GM20431 (cell line): ENCODE measurements around the gene PCLO.

ENCODE experiments used
- in situ Hi-C: fragments of 300-500 bp; cut with MseI, MboI; formaldehyde crosslinking; loops from one replicate; pipeline ENCODE4 v1.15.0; 2020; ENCODE audit warnings: low sequenced_read_pairs; ENCODE audit not compliant: unreplicated experiment

PCLO gene

GRCh38 chr7:83162402-83163256, at the start of gene PCLO:
TSS of gene PCLO (minus strand) at chr7:83162884. CDS start at chr7:83162592, 292 bp downstream.
- in situ Hi-C loops = no loop called here

- in situ Hi-C loops = no loop called here
Observed at GRCh38 chr7:83211685-83212084, 49.0 kb upstream of the PCLO start.

- in situ Hi-C loops = no loop called here
Observed at GRCh38 chr7:83210479-83210878, 47.8 kb upstream of the PCLO start.

DNA sequence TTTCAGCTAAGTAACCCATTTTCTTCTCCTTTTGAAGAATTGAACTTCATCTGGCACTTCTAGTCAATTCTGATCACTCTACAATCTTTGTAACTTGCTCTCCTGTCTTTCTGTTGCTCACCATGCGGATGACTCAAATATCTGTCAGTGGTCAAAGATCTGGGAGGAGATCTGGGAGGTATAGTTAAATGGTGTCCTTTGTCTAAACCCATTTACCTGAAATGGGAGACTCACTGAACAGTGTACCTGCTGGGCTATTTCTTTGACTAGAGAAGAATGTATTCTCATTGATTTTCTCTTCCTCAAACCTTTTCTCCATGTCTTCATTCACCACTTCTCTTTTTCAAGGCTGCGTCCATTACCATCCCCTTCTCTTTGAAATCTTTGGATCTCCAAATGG, 42.0 kb upstream of the PCLO start:
- in situ Hi-C loops = no loop called here

GRCh38 chr7:83201355-83201754, 38.7 kb upstream of the PCLO start:
- in situ Hi-C loops = no loop called here

GRCh38 chr7:83190659-83191389, 28.1 kb upstream of the PCLO start:
- in situ Hi-C loops = no loop called here

GRCh38 chr7:83178796-83179195, 16.1 kb upstream of the PCLO start:
- in situ Hi-C loops = no loop called here

- in situ Hi-C loops = no loop called here
Observed at GRCh38 chr7:83178066-83178465, 15.4 kb upstream of the PCLO start.

DNA sequence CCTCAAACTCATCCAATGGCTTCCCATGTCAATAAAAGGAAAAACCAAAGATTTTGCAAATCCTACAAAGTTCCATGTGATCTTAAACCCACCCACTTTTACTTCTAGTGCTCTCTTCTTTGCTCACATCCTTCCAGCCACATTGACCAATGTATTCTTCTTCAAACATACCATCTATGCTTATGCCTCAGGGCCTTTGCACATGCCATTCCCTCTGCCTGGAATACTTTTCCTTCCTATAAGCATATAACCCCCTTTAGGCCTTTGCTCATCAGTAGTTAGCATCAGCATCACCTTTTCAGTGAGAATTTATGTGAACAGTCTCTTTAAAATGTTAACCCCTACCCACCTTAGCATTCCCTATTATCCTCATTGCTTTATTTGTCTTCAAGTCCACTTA, 11.0 kb upstream of the PCLO start:
- in situ Hi-C loops = no loop called here

DNA sequence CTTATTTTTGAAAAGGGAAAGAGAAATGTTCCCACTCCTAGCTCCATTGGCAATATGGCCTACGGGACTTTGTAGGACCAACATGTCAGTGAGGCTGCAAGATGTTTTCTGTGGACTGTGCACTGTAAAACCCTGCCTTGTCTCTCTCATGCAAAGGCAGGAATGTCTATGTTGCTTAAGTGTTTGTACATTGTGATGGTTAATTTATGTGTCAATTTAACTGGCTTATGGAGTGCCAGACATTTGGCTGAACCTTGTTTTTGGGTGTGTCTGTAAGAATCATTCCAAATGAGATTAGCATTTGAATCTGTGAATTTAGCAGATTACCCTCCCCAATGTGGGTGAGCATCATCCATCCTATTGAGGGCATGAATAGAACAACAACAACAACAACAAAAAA, 4.1 kb upstream of the PCLO start:
- in situ Hi-C loops = no loop called here

DNA sequence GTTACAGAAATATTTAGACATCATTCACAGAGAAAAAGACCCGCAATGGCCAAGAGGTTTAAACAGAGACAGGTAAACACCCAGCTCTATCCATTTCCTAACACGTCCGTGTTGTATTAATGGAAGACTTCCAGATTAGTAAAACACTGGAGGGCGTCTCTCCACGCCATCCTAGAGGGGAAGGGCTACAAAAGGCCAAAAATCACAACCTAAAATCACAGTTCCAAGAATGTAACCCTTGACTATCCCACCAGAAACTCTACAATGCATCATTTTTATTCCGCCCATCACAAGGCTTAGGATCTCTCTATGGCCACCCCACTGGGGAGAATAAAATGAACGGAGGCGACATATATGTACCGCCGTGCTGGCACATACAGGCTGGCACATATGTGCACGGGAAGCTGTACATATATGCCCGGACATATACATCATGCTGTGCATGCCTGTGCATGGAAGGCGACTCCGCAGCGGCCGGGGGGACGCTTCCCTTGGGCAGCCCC, 734 bp downstream of the PCLO start:
- in situ Hi-C loops = no loop called here

- in situ Hi-C loops = no loop called here
Observed at GRCh38 chr7:83161186-83161585, 1.5 kb downstream of the PCLO start.

DNA sequence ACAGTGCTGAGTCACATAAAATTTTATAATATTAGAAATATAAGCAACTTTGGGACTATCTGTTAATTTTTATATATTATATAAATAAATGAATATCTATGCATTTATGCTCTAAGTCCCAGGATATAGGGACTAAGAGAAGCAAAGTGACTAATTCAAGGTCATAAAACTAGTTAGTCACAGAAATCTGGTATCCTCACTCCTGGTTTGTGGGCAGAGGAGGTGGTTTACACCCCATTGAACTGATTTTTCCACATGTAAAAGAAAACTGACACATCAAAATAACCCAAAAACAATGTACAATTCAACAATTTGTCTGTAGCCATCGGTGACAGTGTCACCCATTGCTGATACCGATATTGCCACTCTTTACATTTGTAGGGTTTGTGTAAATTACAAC, 3.0 kb downstream of the PCLO start:
- in situ Hi-C loops = no loop called here

DNA sequence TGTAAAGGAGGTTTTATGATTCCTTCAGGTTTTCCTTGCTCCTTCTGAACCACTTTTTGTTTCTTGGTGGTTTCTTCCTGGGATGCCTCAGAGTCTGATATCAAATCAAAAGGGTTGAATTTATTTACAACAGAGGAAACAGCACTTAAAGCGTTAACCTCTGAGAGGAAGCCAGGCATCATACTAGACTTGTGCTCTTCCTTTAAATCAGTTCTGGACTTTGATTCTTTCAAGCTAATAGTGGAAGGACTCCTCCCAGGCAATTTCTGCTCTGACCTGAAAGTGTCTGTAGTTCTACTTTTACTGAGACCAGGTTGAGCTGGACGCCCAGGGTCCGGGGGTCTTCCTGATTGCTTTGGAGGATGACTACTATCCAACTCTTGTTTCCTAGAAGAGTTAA, 6.7 kb downstream of the PCLO start:
- in situ Hi-C loops = no loop called here

GRCh38 chr7:83155407-83155806, 7.3 kb downstream of the PCLO start:
- in situ Hi-C loops = no loop called here

GRCh38 chr7:83153419-83153818, 9.3 kb downstream of the PCLO start:
- in situ Hi-C loops = no loop called here

DNA sequence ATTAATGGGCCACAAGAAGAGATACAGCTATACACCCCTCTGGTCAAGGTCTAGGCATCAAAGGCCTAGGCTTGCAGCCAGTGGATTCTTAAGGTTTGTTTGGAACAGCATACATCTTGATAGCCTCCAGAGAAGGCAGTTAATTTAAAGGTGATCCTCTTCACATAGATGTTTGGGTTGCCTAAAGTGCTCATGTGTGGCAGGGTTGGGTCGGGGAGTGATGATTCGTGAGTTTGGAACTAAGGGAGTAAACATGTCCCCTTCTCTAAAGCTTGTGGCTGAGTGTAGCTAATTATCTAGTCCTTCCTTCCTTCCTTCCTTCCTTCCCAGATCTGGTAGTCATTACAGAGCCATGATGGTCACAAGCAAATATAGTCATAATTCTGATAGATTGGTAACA, 12.4 kb downstream of the PCLO start:
- in situ Hi-C loops = no loop called here

DNA sequence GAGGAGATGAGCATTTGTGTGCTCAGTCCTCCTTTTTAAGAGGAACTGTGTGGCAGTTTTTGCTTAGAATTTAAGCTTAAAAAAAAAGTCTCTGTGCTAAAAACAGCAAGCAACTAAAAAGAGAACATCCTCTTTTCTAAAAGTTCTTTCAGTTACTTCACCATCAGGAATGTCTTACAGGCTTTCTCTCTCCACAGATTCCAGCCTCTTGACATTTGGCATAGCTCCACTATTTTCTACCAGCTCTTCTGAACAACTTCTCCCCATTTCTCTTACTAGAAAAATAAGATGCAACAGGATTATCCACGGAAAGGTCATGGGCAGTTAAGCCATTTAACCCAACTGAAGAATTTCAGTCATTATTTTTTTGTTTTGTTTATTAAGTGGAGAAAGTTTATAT, 13.2 kb downstream of the PCLO start:
- in situ Hi-C loops = no loop called here

DNA sequence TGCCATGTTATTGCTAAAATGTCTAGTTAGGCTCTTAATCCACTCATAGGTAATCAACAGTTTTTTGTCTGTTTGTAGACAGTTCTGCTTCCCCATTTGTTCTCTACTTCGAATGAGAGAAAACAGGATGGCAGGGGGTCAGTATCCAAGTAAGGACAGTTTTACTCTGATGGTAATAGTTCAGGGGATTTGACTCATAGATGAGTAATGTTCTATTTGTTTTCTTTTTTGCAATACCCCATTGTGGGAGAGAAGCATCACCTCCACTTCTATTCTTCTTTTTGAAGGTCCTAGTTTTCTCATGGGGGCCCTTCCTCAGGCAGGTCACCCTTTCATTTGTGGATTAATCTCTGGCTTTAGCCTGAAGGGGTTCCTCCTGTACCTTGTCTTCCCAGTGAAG, 13.9 kb downstream of the PCLO start:
- in situ Hi-C loops = no loop called here

- in situ Hi-C loops = no loop called here
Observed at GRCh38 chr7:83143107-83143506, 19.6 kb downstream of the PCLO start.

- in situ Hi-C loops = no loop called here
Observed at GRCh38 chr7:83142365-83142764, 20.3 kb downstream of the PCLO start.
